GM12878 (cell line): Measurements from ENCODE around the gene CLEC16A.

Source experiments
- IRF3 ChIP-seq: fragments of 450-650 bp; IDR thresholded peaks from 2 replicates; pipeline ENCODE4 v1.6.1; 2014; ENCODE audit warnings: mild to moderate bottlenecking
- YY1 ChIP-seq: IDR thresholded peaks from 2 replicates; pipeline ENCODE4 v1.6.1; 2011; ENCODE audit warnings: low read depth, mild to moderate bottlenecking, low read length

- no peak for TF ChIP-seq YY1
- TF ChIP-seq IRF3, result no peak
Observed at GRCh38 chr16:11167581-11167980, 223.2 kb downstream of the CLEC16A start.
